ENCODE data around the gene NOX5. TPM values are rescaled to one million over a fixed set of nuclear protein-coding genes. Genes with fewer than 3 reads are reported as not detected.

Gene NOX5
- total RNA-seq, 1 experiment from 2014 or later: 0.91 TPM

- Histone ChIP-seq H4K20me1 (ENCODE audit: insufficient read depth) (no peaks in the 10 kb centered on the region), H3K36me3 (ENCODE audit: control insufficient read depth in 1 of 2, insufficient read depth in 2 of 2, low read length in 2 of 2) (no peaks in the 10 kb centered on the region), H3K27ac (ENCODE audit: low read depth, low read length) (no peak overlapping the region), H3K4me3 (replicated peaks in 1 of 2; ENCODE audit: low read depth in 1 of 2, low read length in 2 of 2) (no peak overlapping the region), H3K4me1 (ENCODE audit: control insufficient read depth in 1 of 2, insufficient read depth in 2 of 2, low read length in 2 of 2) (peaks cover 19 to 25% of the 10 kb centered on the region in 2 experiments), H2AFZ (ENCODE audit: low read depth, low read length, poor library complexity, severe bottlenecking) (no peak overlapping the region), H3K79me2 (ENCODE audit: insufficient read depth, low read length) (no peaks in the 10 kb centered on the region), H3K9me2 (ENCODE audit: insufficient read depth) (no peaks in the 10 kb centered on the region), H3K9ac (ENCODE audit: low read length) (no peak overlapping the region), H3K4me2 (ENCODE audit: low read length) (no peak overlapping the region), H3K27me3 (ENCODE audit: insufficient read depth, low read length) (no peaks in the 10 kb centered on the region), H3K9me3 (ENCODE audit: control insufficient read depth in 1 of 2, insufficient read depth in 1 of 2, low read depth in 1 of 2, low read length in 2 of 2) (no peaks in the 10 kb centered on the region)
- TF ChIP-seq ATF3 (IDR thresholded peaks at IDR 0.05) (no peak), SIN3A (IDR thresholded peaks at IDR 0.05; ENCODE audit: low read depth) (no peak), RAD21 (IDR thresholded peaks at IDR 0.05; ENCODE audit: low read depth) (no peak), JUND (IDR thresholded peaks at IDR 0.05) (no peak), CEBPB (IDR thresholded peaks at IDR 0.05; ENCODE audit: low read depth) (no peak), CBX3 (IDR thresholded peaks at IDR 0.05; ENCODE audit: low read depth) (no peak), ZBTB33 (IDR thresholded peaks at IDR 0.05; ENCODE audit: extremely low read depth, insufficient replicate concordance, low read length) (no peak)
- POLR2A ChIA-PET: interaction anchor here (0.9 kb wide), 1 partner anchor 64 kb away, joined by 3 read pairs; the partner anchor contains the start of gene GLCE
- CTCF ChIA-PET: no interaction called here
- no peak for ATAC-seq
- intact Hi-C loops (cut with micrococcal nuclease): no loop called here
- no TSS peak for BruUV-seq (replicated peaks)
- DNase-seq (ENCODE audit: low read depth, low spot score): no peak
- RAD21 ChIA-PET (ENCODE audit: low non-redundant PET in 1 of 2, low total read pairs in 2 of 2, uncharacterized antibody in 2 of 2, unreplicated experiment in 2 of 2): interaction anchor here in 1 of 2 experiments (0.5 kb wide), 1 partner anchor 169 kb away, joined by 3 read pairs; no protein-coding TSS in a partner anchor
These were observed 81.7 kb downstream of the NOX5 start for GRCh38 chr15:69096196-69096595.

GRCh38 chr15:69096626-69097025 lies 82.1 kb downstream of the NOX5 start:
- ChIA-PET CTCF (no interaction called here), POLR2A (no interaction called here), RAD21 (ENCODE audit: low non-redundant PET in 1 of 2, low total read pairs in 2 of 2, uncharacterized antibody in 2 of 2, unreplicated experiment in 2 of 2) (no interaction called here)
- Histone ChIP-seq H3K9ac (ENCODE audit: low read length) (no peak overlapping the region), H3K4me2 (ENCODE audit: low read length) (no peak overlapping the region), H3K27me3 (ENCODE audit: insufficient read depth, low read length) (no peaks in the 10 kb centered on the region), H3K9me2 (ENCODE audit: insufficient read depth) (no peaks in the 10 kb centered on the region), H3K36me3 (ENCODE audit: control insufficient read depth in 1 of 2, insufficient read depth in 2 of 2, low read length in 2 of 2) (no peaks in the 10 kb centered on the region), H3K27ac (ENCODE audit: low read depth, low read length) (no peak overlapping the region), H3K4me1 (ENCODE audit: control insufficient read depth in 1 of 2, insufficient read depth in 2 of 2, low read length in 2 of 2) (peaks cover 15 to 20% of the 10 kb centered on the region in 2 experiments), H4K20me1 (ENCODE audit: insufficient read depth) (no peaks in the 10 kb centered on the region), H3K4me3 (replicated peaks in 1 of 2; ENCODE audit: low read depth in 1 of 2, low read length in 2 of 2) (no peak overlapping the region), H3K79me2 (ENCODE audit: insufficient read depth, low read length) (no peaks in the 10 kb centered on the region), H2AFZ (ENCODE audit: low read depth, low read length, poor library complexity, severe bottlenecking) (no peak overlapping the region), H3K9me3 (ENCODE audit: control insufficient read depth in 1 of 2, insufficient read depth in 1 of 2, low read depth in 1 of 2, low read length in 2 of 2) (no peaks in the 10 kb centered on the region)
- no peak for ATAC-seq
- DNase-seq (ENCODE audit: low read depth, low spot score): no peak
- intact Hi-C loops (cut with micrococcal nuclease): no loop called here
- no TSS peak for BruUV-seq (replicated peaks)
- TF ChIP-seq POLR2A (IDR thresholded peaks at IDR 0.05; ENCODE audit: borderline replicate concordance, extremely low read depth, insufficient read depth, insufficient read length): no peak
- TF ChIP-seq CBX3 (IDR thresholded peaks at IDR 0.05; ENCODE audit: low read depth): no peak
- TF ChIP-seq TCF7L2 (IDR thresholded peaks at IDR 0.05; ENCODE audit: borderline replicate concordance, extremely low read depth, insufficient read depth, insufficient read length): no peak
- no peak for TF ChIP-seq ELF1 (IDR thresholded peaks at IDR 0.05; ENCODE audit: borderline replicate concordance, low read depth)
- no peak for TF ChIP-seq YY1 (IDR thresholded peaks at IDR 0.05; ENCODE audit: extremely low read depth, insufficient replicate concordance, low read depth, low read length)
- TF ChIP-seq POLR2AphosphoS5 (IDR thresholded peaks at IDR 0.05; ENCODE audit: low read depth, low read length): no peak
- no peak for TF ChIP-seq JUND (IDR thresholded peaks at IDR 0.05)
- no peak for TF ChIP-seq ZFX (IDR thresholded peaks at IDR 0.05)
- no peak for TF ChIP-seq EGR1 (IDR thresholded peaks at IDR 0.05; ENCODE audit: low read depth)
- no peak for TF ChIP-seq EZH2phosphoT487 (IDR thresholded peaks at IDR 0.05; ENCODE audit: borderline replicate concordance)
- TF ChIP-seq REST (IDR thresholded peaks at IDR 0.05; ENCODE audit: low read depth): no peak
- no peak for TF ChIP-seq ATF3 (IDR thresholded peaks at IDR 0.05)
